Measurements from ENCODE around the gene POLL. TPM values are rescaled to one million over a fixed set of nuclear protein-coding genes. Genes with fewer than 3 reads are reported as not detected.

POLL gene
- total and polyA plus RNA-seq, 7 donors: 9.0 to 39.6 (median 29.4) TPM

GRCh38 chr10:101575091-101575490 lies 13.0 kb downstream of the POLL start:
- no peak for DNase-seq
- Histone ChIP-seq H3K4me1 (peaks cover 0 to 9% (median 8%) of the 10 kb centered on the region in 4 donors), H3K27me3 (peaks cover 2 to 10% (median 7%) of the 10 kb centered on the region in 3 donors), H3K4me3 (no peak overlapping the region), H3K9me3 (peaks cover 0 to 4% (median 3%) of the 10 kb centered on the region in 4 donors), H3K27ac (no peak overlapping the region), H3K36me3 (peaks cover 3 to 30% (median 11%) of the 10 kb centered on the region in 4 donors)
- 91 to 94% methylated on average over 3 of the region's 3 CpGs for WGBS, 2 donors
- no peak for TF ChIP-seq POLR2A (IDR thresholded peaks at IDR 0.05)
- no peak for TF ChIP-seq POLR2AphosphoS5 (IDR thresholded peaks at IDR 0.05)
- TF ChIP-seq EP300 (IDR thresholded peaks at IDR 0.05): no peak
- TF ChIP-seq, protein P1, sequence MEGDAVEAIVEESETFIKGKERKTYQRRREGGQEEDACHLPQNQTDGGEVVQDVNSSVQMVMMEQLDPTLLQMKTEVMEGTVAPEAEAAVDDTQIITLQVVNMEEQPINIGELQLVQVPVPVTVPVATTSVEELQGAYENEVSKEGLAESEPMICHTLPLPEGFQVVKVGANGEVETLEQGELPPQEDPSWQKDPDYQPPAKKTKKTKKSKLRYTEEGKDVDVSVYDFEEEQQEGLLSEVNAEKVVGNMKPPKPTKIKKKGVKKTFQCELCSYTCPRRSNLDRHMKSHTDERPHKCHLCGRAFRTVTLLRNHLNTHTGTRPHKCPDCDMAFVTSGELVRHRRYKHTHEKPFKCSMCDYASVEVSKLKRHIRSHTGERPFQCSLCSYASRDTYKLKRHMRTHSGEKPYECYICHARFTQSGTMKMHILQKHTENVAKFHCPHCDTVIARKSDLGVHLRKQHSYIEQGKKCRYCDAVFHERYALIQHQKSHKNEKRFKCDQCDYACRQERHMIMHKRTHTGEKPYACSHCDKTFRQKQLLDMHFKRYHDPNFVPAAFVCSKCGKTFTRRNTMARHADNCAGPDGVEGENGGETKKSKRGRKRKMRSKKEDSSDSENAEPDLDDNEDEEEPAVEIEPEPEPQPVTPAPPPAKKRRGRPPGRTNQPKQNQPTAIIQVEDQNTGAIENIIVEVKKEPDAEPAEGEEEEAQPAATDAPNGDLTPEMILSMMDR (IDR thresholded peaks at IDR 0.05): no peak
- intact Hi-C loops (cut with DNase I): no loop called here

- intact Hi-C loops (cut with DNase I): no loop called here
- peaks cover 0 to 20% (median 4%) of the 10 kb centered on the region in 4 donors for H3K36me3 ChIP-seq
- no peak overlapping the region for H3K4me3 ChIP-seq
- H3K9me3 ChIP-seq: peaks cover 0 to 4% (median 3%) of the 10 kb centered on the region in 4 donors
- H3K27me3 ChIP-seq: peaks cover 12 to 19% (median 16%) of the 10 kb centered on the region in 3 donors
- WGBS, 2 donors: 90 to 92% methylated on average over 25 of the region's 25 CpGs
- no peak for DNase-seq
- peaks cover 0 to 19% (median 17%) of the 10 kb centered on the region in 4 donors for H3K4me1 ChIP-seq
- TF ChIP-seq POLR2A (IDR thresholded peaks at IDR 0.05) (no peak), EP300 (IDR thresholded peaks at IDR 0.05) (no peak), POLR2AphosphoS5 (IDR thresholded peaks at IDR 0.05) (peak in 1 of 4 donors; percentile 16)
- TF ChIP-seq, protein P1 (IDR thresholded peaks at IDR 0.05): no peak
- H3K27ac ChIP-seq: no peak overlapping the region
These were observed 13.9 kb downstream of the POLL start for GRCh38 chr10:101573885-101574753.

DNA sequence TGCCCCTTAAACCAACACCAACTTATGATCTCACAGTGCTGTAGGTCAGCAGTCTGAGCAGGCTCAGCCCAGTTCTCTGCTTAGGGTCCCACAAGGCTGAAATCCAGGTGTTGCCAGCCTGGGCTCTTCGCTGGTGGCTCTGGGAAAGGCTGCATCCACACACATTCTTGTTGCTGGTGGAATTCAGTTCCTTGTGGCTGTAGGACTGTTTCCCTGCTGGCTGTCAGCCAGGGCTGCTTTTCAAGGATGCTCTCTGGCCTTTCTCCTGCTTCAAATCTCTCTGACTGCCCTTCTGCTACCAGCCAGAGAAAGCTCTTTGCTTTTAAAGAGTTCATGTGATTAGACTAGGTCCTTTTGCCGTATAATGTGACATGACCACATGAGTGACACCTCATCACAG lies 15.3 kb downstream of the POLL start:
- Histone ChIP-seq H3K4me1 (peaks cover 0 to 19% (median 17%) of the 10 kb centered on the region in 4 donors), H3K27ac (no peak overlapping the region), H3K27me3 (peaks cover 25 to 33% (median 25%) of the 10 kb centered on the region in 3 donors), H3K36me3 (peaks cover 0 to 7% (median 0%) of the 10 kb centered on the region in 4 donors), H3K9me3 (peaks cover 0 to 4% (median 3%) of the 10 kb centered on the region in 4 donors), H3K4me3 (no peak overlapping the region)
- intact Hi-C loops (cut with DNase I): no loop called here
- TF ChIP-seq, protein P1 (IDR thresholded peaks at IDR 0.05): no peak
- TF ChIP-seq POLR2AphosphoS5 (IDR thresholded peaks at IDR 0.05) (no peak), EP300 (IDR thresholded peaks at IDR 0.05) (no peak), POLR2A (IDR thresholded peaks at IDR 0.05) (no peak)
- 91 to 93% methylated on average over 2 of the region's 2 CpGs for WGBS, 2 donors
- DNase-seq: no peak

DNA sequence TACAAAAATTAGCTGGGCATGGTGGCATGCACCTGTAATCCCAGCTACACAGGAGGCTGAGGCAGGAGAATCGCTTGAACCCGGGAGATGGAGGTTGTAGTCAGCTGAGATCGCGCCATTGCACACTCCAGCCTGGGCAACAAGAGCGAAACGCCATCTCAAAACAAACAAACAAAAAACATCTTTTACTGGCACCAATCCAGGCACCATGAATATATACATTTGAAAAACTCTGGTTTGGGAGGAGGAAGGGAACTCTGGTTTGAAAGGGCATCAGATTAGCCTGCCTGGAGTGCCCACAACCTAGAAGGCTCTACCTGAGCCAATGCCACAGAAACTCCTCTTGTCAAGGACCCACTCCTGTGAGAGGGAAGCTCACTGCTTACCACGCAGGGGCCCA lies 15.9 kb downstream of the POLL start:
- peaks cover 25 to 39% (median 32%) of the 10 kb centered on the region in 3 donors for H3K27me3 ChIP-seq
- H3K4me1 ChIP-seq: peaks cover 0 to 19% (median 17%) of the 10 kb centered on the region in 4 donors
- 80 to 89% methylated on average over 7 of the region's 7 CpGs for WGBS, 2 donors
- peaks cover 0 to 4% (median 3%) of the 10 kb centered on the region in 4 donors for H3K9me3 ChIP-seq
- TF ChIP-seq, protein P1 (IDR thresholded peaks at IDR 0.05): no peak
- TF ChIP-seq EP300 (IDR thresholded peaks at IDR 0.05): no peak
- TF ChIP-seq POLR2AphosphoS5 (IDR thresholded peaks at IDR 0.05): no peak
- no peak for TF ChIP-seq POLR2A (IDR thresholded peaks at IDR 0.05)
- peaks cover 0 to under 1% (median 0%) of the 10 kb centered on the region in 4 donors for H3K36me3 ChIP-seq
- no peak for DNase-seq
- intact Hi-C loops (cut with DNase I): no loop called here
- no peak overlapping the region for H3K27ac ChIP-seq
- H3K4me3 ChIP-seq: no peak overlapping the region
